NB4 (cell line): Measurements from ENCODE around the gene PTPRS.
A peak's percentile ranks its signal among the peaks of the same experiment; 100 is the strongest.

Source experiments
- DNase-seq: peaks from one replicate; pipeline ENCODE4 v3.0.0; 2010; ENCODE audit warnings: low read depth
- H3K4me3 ChIP-seq: one replicate; pipeline ENCODE4 v1.5.1; 2011; ENCODE audit warnings: mild to moderate bottlenecking, low read depth, low read length, moderate library complexity
- CTCF ChIP-seq: IDR thresholded peaks from one replicate; pipeline ENCODE4 v1.5.1; 2012; ENCODE audit warnings: low read depth, low read length
- MAX ChIP-seq: IDR thresholded peaks from 2 replicates; pipeline ENCODE4 v1.6.1; 2011; ENCODE audit warnings: low read depth, low read length
- MYC ChIP-seq: IDR thresholded peaks from 2 replicates; pipeline ENCODE4 v1.6.1; 2011; ENCODE audit warnings: low read depth, low read length
- POLR2A ChIP-seq: IDR thresholded peaks from 2 replicates; pipeline ENCODE4 v1.6.1; 2011; ENCODE audit warnings: mild to moderate bottlenecking; ENCODE audit not compliant: insufficient read length; ENCODE audit errors: extremely low read depth

The PTPRS gene

GRCh38 chr19:5323475-5323811, 17.2 kb downstream of the PTPRS start:
- H3K4me3 ChIP-seq = no peak overlapping the region
- DNase-seq = no peak
- TF ChIP-seq POLR2A (no peak), MAX (no peak), MYC (no peak), CTCF (no peak)

DNA sequence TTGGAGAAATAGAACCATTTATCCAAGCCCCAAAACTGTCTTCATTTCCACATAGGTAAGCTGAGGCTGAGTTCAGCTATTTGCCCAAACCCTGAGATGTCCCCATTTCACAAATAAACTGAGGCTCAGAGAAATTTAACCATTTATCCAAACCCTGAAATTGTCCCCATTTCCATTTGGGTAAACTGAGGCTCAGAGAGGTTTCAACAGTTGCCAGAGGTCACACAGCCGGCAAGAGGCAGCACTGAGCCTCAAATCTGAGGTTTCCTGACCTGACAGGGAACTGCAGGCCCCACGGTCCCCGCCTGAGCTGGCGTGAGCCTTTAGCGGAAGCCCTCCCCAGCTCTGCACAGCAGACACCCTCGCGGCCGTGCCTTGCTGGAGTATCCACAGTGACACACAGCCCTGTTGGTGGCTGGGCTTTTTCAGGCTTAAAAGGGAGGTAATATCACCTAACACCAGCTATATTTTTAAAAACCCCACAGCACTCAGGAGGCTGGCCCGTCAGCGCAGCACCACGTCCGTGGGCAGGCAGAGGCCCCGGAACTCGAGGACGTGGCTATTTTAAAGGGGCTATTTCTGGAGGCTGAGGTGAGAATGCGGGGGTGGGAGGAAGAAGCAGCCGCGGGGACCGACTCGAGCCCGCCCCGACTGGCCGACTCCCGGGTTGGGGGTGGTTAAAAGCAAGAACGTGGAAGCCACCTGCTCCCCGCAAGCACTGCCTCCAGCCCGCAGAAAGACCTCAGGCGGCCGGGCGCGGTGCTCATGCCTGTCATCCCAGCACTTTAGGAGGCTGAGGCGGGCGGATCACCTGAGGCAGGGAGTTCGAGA, 18.5 kb downstream of the PTPRS start:
- peak; percentile 77 for DNase-seq
- TF ChIP-seq MYC = peak; percentile 61
- peak; percentile 47 for TF ChIP-seq MAX
- no peak for TF ChIP-seq POLR2A
- no peak overlapping the region for H3K4me3 ChIP-seq

DNA sequence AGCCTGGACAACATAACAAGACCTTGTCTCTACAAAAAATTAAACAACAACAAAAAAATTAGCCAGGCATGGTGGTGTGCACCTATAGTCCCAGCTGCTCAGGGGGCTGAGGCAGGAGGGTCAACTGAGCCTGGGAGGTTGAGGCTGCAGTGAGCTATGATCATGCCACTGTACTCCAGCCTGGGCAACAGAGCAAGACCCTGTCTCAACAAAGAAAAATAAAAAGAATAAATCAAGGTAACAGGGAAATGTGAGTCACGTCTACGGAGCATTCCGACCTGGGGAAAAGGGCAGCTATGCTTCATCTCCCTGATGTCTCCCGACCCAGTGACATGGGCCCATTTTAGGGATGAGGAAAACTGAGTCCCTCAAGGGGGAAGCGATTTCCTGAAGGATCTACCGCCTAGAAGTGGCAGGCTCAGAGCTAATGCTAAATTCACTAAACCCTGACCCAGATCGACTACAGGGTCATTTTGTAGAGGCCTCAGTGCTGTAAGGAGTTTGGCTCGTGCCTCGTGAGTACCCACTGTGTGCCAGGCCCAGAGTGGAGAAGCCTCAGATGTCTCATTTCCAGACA, 19.5 kb downstream of the PTPRS start:
- H3K4me3 ChIP-seq = no peak overlapping the region
- no peak for DNase-seq
- TF ChIP-seq MAX = no peak
- TF ChIP-seq MYC = no peak
- no peak for TF ChIP-seq CTCF
- TF ChIP-seq POLR2A = no peak

- no peak for TF ChIP-seq POLR2A
- no peak for TF ChIP-seq MAX
- no peak for TF ChIP-seq CTCF
- TF ChIP-seq MYC = no peak
- H3K4me3 ChIP-seq = no peak overlapping the region
- DNase-seq = no peak
These were observed 21.1 kb downstream of the PTPRS start for GRCh38 chr19:5319516-5319915.

- H3K4me3 ChIP-seq = no peak overlapping the region
- TF ChIP-seq MYC = no peak
- no peak for TF ChIP-seq MAX
- no peak for TF ChIP-seq POLR2A
- no peak for TF ChIP-seq CTCF
- DNase-seq = no peak
These were observed 22.3 kb downstream of the PTPRS start for GRCh38 chr19:5318306-5318705.

GRCh38 chr19:5317321-5317720, 23.3 kb downstream of the PTPRS start:
- DNase-seq = no peak
- TF ChIP-seq MAX (no peak), CTCF (no peak), MYC (no peak), POLR2A (no peak)
- H3K4me3 ChIP-seq = no peak overlapping the region
